HFFc6 (cell line): ENCODE measurements around the gene DHFR2. TPM values are rescaled to one million over a fixed set of nuclear protein-coding genes. Genes with fewer than 3 reads are reported as not detected.
"Not testable (repeated sequence)": the region's sequence is repeated elsewhere in the genome, so short reads cannot be mapped to it uniquely, and the experiment has no call there.

ENCODE experiments used
- DNase-seq: peaks from one replicate; pipeline ENCODE4 v3.0.0-alpha.2; 2018
- H3K27ac Mint-ChIP-seq: 2 replicates; pipeline ENCODE4 v1.8.0; 2020; ENCODE audit warnings: mild to moderate bottlenecking, mixed read lengths
- H3K27me3 Mint-ChIP-seq: 2 replicates; pipeline ENCODE4 v1.8.0; 2021; ENCODE audit warnings: mild to moderate bottlenecking, moderate library complexity, mixed read lengths; ENCODE audit not compliant: insufficient read depth
- H3K36me3 Mint-ChIP-seq: 2 replicates; pipeline ENCODE4 v1.8.0; 2021; ENCODE audit warnings: low read depth, mixed read lengths
- H3K4me1 Mint-ChIP-seq: 2 replicates; pipeline ENCODE4 v1.8.0; 2020; ENCODE audit warnings: low read depth, mixed read lengths
- H3K4me3 Mint-ChIP-seq: 2 replicates; pipeline ENCODE4 v1.8.0; 2020; ENCODE audit warnings: mild to moderate bottlenecking, moderate library complexity, mixed read lengths
- H3K9me3 Mint-ChIP-seq: 2 replicates; pipeline ENCODE4 v1.8.0; 2020; ENCODE audit warnings: mild to moderate bottlenecking, mixed read lengths
- CTCF ChIP-seq: fragments of 200-600 bp; sonication (generic); IDR thresholded peaks from 2 replicates; pipeline ENCODE4 v1.5.0; 2021; ENCODE audit warnings: antibody characterized with exemption, mild to moderate bottlenecking
- total RNA-seq, 6 experiments: library from RNA; stranded (reverse); fragmentation: NEBNext Ultra II Directional; extraction: Animal tissue kit (Norgen Biotek cat#: 25700); gene quantifications; 2 replicates in 1 of 6; 3 replicates in 5 of 6; pipeline ENCODE4 v1.2.3, GENCODE V29; 2021

Gene DHFR2
- total RNA-seq, 6 experiments from 2014 or later, result 3.0 to 4.7 (median 3.6) TPM

GRCh38 chr3:94082391-94082937, 19.7 kb upstream of the DHFR2 start:
- Mint-ChIP-seq H3K36me3 (peaks cover 4% of the 10 kb centered on the region; the same call in 1 of the 2 replicates), H3K4me3 (no peak overlapping the region), H3K9me3 (no peaks in the 10 kb centered on the region), H3K27me3 (peaks cover 2% of the 10 kb centered on the region; the same call in 1 of the 2 replicates), H3K27ac (no peak overlapping the region), H3K4me1 (no peaks in the 10 kb centered on the region)
- no peak for TF ChIP-seq CTCF
- no peak for DNase-seq

- no peaks in the 10 kb centered on the region for H3K9me3 Mint-ChIP-seq
- peaks cover 4% of the 10 kb centered on the region; the same call in 1 of the 2 replicates for H3K36me3 Mint-ChIP-seq
- no peak overlapping the region for H3K4me3 Mint-ChIP-seq
- H3K27ac Mint-ChIP-seq, result no peak overlapping the region
- TF ChIP-seq CTCF, result no peak
- peaks cover 2% of the 10 kb centered on the region; the same call in 1 of the 2 replicates for H3K27me3 Mint-ChIP-seq
- no peak for DNase-seq
- no peaks in the 10 kb centered on the region for H3K4me1 Mint-ChIP-seq
These were observed 19.2 kb upstream of the DHFR2 start for GRCh38 chr3:94081884-94082283.

- not testable (repeated sequence) for DNase-seq, H3K27ac Mint-ChIP-seq, H3K9me3 Mint-ChIP-seq, H3K36me3 Mint-ChIP-seq, H3K4me1 Mint-ChIP-seq, H3K4me3 Mint-ChIP-seq, H3K27me3 Mint-ChIP-seq
These were observed 17.8 kb upstream of the DHFR2 start for GRCh38 chr3:94080552-94080951.

- Mint-ChIP-seq H3K9me3 (no peaks in the 10 kb centered on the region), H3K36me3 (peaks cover 19% of the 10 kb centered on the region), H3K27me3 (no peaks in the 10 kb centered on the region), H3K4me1 (peaks cover 11% of the 10 kb centered on the region), H3K27ac (no peak overlapping the region; the same call in 1 of the 2 replicates), H3K4me3 (no peak overlapping the region)
- DNase-seq, result peak; percentile 45
- no peak for TF ChIP-seq CTCF
These were observed 13.3 kb upstream of the DHFR2 start for GRCh38 chr3:94076055-94076454.

GRCh38 chr3:94071713-94072284, 9.1 kb upstream of the DHFR2 start:
- no peak overlapping the region for H3K4me3 Mint-ChIP-seq
- no peak for DNase-seq
- peaks cover 28% of the 10 kb centered on the region for H3K36me3 Mint-ChIP-seq
- H3K27ac Mint-ChIP-seq, result no peak overlapping the region
- no peaks in the 10 kb centered on the region for H3K27me3 Mint-ChIP-seq
- TF ChIP-seq CTCF, result no peak
- no peaks in the 10 kb centered on the region for H3K9me3 Mint-ChIP-seq
- H3K4me1 Mint-ChIP-seq, result peaks cover 24% of the 10 kb centered on the region

- H3K4me1 Mint-ChIP-seq, result peaks cover 25% of the 10 kb centered on the region
- no peak overlapping the region for H3K4me3 Mint-ChIP-seq
- no peaks in the 10 kb centered on the region for H3K9me3 Mint-ChIP-seq
- TF ChIP-seq CTCF, result no peak
- DNase-seq, result no peak
- H3K27me3 Mint-ChIP-seq, result no peaks in the 10 kb centered on the region
- H3K36me3 Mint-ChIP-seq, result peaks cover 32% of the 10 kb centered on the region
- H3K27ac Mint-ChIP-seq, result no peak overlapping the region
These were observed 7.7 kb upstream of the DHFR2 start for GRCh38 chr3:94070341-94070911.
